ENCODE measurements around the gene TLX3.
A peak's percentile ranks its signal among the peaks of the same experiment; 100 is the strongest.

DNA sequence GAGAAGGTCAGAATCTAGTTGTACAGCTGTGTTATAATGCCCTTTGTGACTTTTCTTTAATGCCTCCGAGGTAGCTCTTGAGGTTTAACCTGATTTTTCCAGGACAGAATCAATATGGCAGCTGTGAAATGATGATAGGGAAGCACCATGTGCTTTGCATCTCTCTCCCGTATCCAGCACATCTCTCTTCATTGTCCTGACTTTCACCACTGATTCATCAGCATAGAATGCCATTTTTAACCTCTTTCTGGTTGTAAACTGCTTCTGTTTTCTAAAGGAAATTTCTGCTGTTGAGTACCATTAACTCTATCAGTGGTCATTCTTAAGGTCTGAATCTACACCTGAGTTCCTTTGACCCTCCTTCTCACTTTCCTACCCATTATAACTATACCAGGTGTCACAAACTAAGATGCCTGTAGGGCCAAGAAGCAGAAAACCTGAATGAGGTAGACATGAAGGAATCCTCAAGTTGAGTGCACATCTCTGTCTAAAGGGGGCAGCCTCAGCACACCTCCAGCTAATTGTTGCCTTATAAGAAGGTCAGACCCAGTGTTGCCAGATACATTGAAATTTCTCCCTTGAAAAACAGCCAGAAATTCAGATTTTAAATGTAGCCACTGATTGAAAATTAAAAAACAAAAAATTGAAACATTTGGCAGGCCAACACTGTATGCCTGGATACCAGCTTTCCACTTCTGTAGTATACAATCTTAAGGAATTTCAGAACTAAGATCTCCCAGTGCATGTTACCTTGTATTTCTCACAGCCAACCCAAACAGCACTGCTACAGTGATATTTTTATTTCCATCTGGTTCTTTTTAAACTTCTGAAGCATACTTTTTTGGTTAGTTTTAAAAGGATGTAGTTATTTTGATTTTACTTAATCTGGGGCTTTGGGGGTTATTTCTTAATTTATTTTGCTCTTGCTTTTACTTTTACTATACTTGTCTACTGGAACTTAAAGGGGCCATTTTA lies 35.8 kb upstream of the TLX3 start:
- TF ChIP-seq, protein P1, sequence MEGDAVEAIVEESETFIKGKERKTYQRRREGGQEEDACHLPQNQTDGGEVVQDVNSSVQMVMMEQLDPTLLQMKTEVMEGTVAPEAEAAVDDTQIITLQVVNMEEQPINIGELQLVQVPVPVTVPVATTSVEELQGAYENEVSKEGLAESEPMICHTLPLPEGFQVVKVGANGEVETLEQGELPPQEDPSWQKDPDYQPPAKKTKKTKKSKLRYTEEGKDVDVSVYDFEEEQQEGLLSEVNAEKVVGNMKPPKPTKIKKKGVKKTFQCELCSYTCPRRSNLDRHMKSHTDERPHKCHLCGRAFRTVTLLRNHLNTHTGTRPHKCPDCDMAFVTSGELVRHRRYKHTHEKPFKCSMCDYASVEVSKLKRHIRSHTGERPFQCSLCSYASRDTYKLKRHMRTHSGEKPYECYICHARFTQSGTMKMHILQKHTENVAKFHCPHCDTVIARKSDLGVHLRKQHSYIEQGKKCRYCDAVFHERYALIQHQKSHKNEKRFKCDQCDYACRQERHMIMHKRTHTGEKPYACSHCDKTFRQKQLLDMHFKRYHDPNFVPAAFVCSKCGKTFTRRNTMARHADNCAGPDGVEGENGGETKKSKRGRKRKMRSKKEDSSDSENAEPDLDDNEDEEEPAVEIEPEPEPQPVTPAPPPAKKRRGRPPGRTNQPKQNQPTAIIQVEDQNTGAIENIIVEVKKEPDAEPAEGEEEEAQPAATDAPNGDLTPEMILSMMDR (IDR thresholded peaks at IDR 0.05), result peak in 2 of 12 donors; percentile 19
- TF ChIP-seq POLR2A (IDR thresholded peaks at IDR 0.05), result no peak
